ENCODE measurements around the gene PRKN.

Gene PRKN

GRCh38 chr6:161590961-161591627 lies 1136.5 kb downstream of the PRKN start:
- Histone ChIP-seq H3K4me1 (ENCODE audit: control insufficient read depth, insufficient read depth, low read length, poor library complexity, severe bottlenecking) (no peaks in the 10 kb centered on the region), H3K4me3 (ENCODE audit: extremely low read depth, insufficient read depth, low read length, poor library complexity, severe bottlenecking) (no peak overlapping the region), H3K36me3 (ENCODE audit: control insufficient read depth, insufficient read depth, low read length) (no peaks in the 10 kb centered on the region), H3K9me3 (ENCODE audit: control insufficient read depth, low read length) (no peaks in the 10 kb centered on the region), H3K27ac (ENCODE audit: low read depth, low read length, severe bottlenecking) (no peak overlapping the region)
- 100% methylated on average over 1 of the region's 5 CpGs; no CpG with 5 or more reads in 1 of the 2 experiments for WGBS, 2 experiments (ENCODE audit: insufficient coverage in 2 of 2)

- Histone ChIP-seq H3K36me3 (ENCODE audit: control insufficient read depth, insufficient read depth, low read length) (no peaks in the 10 kb centered on the region), H3K4me3 (ENCODE audit: extremely low read depth, insufficient read depth, low read length, poor library complexity, severe bottlenecking) (no peak overlapping the region), H3K27ac (ENCODE audit: low read depth, low read length, severe bottlenecking) (no peak overlapping the region), H3K4me1 (ENCODE audit: control insufficient read depth, insufficient read depth, low read length, poor library complexity, severe bottlenecking) (no peaks in the 10 kb centered on the region), H3K9me3 (ENCODE audit: control insufficient read depth, low read length) (no peaks in the 10 kb centered on the region)
- WGBS, 2 experiments (ENCODE audit: insufficient coverage in 2 of 2) = 100% methylated on average over 1 of the region's 2 CpGs; no CpG with 5 or more reads in 1 of the 2 experiments
Observed at GRCh38 chr6:161586887-161587286, 1140.7 kb downstream of the PRKN start.

DNA sequence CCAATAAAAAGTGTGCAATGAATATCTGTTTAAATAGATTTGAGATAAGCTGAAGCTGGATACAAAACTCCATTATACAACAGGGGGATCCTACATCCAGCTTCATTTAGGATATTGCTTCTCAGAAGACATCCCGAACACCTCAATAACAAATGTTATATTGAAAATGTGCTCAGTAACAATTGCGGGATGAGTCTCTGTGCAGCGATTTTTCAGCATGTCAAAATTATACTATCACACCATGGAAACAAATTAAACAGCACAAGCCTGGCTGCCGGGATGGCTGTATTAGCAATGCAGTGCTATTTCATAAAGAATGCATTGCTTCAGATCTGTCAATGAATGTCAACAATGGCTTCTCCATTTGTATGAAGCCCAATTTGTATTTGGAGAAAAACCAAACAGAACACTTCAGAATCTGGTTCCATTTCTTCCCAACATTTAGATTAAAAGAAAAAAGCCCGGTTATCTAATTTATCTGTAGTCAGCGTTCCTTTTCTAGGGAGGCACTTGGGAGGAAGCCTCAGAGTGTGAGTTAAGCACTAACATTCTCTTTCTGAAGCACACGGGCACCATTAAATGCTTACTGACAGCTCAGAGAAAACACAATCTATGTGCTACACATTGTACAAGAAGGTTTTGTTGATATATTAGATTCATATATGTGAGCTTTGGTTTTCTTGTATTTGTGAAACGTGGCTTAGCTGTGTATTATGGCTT lies 1142.8 kb downstream of the PRKN start:
- WGBS, 2 experiments (ENCODE audit: insufficient coverage in 2 of 2) = 93 to 100% methylated on average over 1 to 3 of the region's 8 CpGs
- no peaks in the 10 kb centered on the region for H3K9me3 ChIP-seq (ENCODE audit: control insufficient read depth, low read length)
- H3K4me3 ChIP-seq (ENCODE audit: extremely low read depth, insufficient read depth, low read length, poor library complexity, severe bottlenecking) = no peak overlapping the region
- H3K27ac ChIP-seq (ENCODE audit: low read depth, low read length, severe bottlenecking) = no peak overlapping the region
- H3K4me1 ChIP-seq (ENCODE audit: control insufficient read depth, insufficient read depth, low read length, poor library complexity, severe bottlenecking) = no peaks in the 10 kb centered on the region
- no peaks in the 10 kb centered on the region for H3K36me3 ChIP-seq (ENCODE audit: control insufficient read depth, insufficient read depth, low read length)

DNA sequence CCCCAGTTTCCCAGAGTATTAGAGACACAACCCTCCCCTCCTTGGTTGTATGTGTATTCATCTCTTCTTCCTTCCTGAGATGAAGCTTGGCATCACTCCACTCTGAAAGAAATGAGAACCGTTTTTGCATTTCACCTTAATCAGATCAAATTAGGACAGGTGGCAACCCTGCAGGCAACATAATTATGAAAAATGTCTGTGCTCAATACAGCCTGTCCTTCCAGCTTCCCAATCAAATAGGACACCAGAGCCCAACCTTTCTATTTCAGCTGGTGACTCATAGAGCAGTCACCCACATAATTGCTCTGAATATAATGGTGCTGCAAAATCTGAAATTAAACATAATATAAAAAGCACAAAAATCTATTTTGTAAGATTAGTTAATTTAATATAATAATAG lies 1143.5 kb downstream of the PRKN start:
- H3K36me3 ChIP-seq (ENCODE audit: control insufficient read depth, insufficient read depth, low read length) = no peaks in the 10 kb centered on the region
- no peak overlapping the region for H3K4me3 ChIP-seq (ENCODE audit: extremely low read depth, insufficient read depth, low read length, poor library complexity, severe bottlenecking)
- H3K9me3 ChIP-seq (ENCODE audit: control insufficient read depth, low read length) = no peaks in the 10 kb centered on the region
- no peaks in the 10 kb centered on the region for H3K4me1 ChIP-seq (ENCODE audit: control insufficient read depth, insufficient read depth, low read length, poor library complexity, severe bottlenecking)
- 40% methylated on average over 1 of the region's 1 CpG; no CpG with 5 or more reads in 1 of the 2 experiments for WGBS, 2 experiments (ENCODE audit: insufficient coverage in 2 of 2)
- no peak overlapping the region for H3K27ac ChIP-seq (ENCODE audit: low read depth, low read length, severe bottlenecking)

DNA sequence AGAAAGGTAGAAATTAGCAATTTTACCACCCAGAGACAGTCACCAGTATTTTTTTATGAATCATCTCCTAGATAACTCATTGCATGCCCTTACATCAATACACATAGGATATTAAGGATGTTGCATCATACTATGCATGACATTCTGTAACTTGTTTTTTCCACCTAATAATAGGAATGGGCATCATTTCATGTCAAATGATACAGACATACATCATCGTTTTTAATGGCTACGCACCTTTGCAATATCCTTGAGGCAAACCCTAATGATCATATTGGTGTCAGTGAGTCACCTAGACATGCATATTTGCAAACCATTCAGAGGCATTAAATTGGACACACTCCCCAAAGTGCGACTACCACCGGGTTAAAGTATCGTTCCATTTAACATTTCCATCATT lies 1144.0 kb downstream of the PRKN start:
- H3K4me1 ChIP-seq (ENCODE audit: control insufficient read depth, insufficient read depth, low read length, poor library complexity, severe bottlenecking) = no peaks in the 10 kb centered on the region
- H3K27ac ChIP-seq (ENCODE audit: low read depth, low read length, severe bottlenecking) = no peak overlapping the region
- no peaks in the 10 kb centered on the region for H3K9me3 ChIP-seq (ENCODE audit: control insufficient read depth, low read length)
- no peak overlapping the region for H3K4me3 ChIP-seq (ENCODE audit: extremely low read depth, insufficient read depth, low read length, poor library complexity, severe bottlenecking)
- 71 to 97% methylated on average over 5 of the region's 5 CpGs for WGBS, 2 experiments (ENCODE audit: insufficient coverage in 2 of 2)
- H3K36me3 ChIP-seq (ENCODE audit: control insufficient read depth, insufficient read depth, low read length) = no peaks in the 10 kb centered on the region

GRCh38 chr6:161578478-161578877 lies 1149.1 kb downstream of the PRKN start:
- no peaks in the 10 kb centered on the region for H3K9me3 ChIP-seq (ENCODE audit: control insufficient read depth, low read length)
- 86 to 100% methylated on average over 1 to 2 of the region's 3 CpGs for WGBS, 2 experiments (ENCODE audit: insufficient coverage in 2 of 2)
- H3K27ac ChIP-seq (ENCODE audit: low read depth, low read length, severe bottlenecking) = no peak overlapping the region
- H3K4me3 ChIP-seq (ENCODE audit: extremely low read depth, insufficient read depth, low read length, poor library complexity, severe bottlenecking) = no peak overlapping the region
- H3K4me1 ChIP-seq (ENCODE audit: control insufficient read depth, insufficient read depth, low read length, poor library complexity, severe bottlenecking) = no peaks in the 10 kb centered on the region
- no peaks in the 10 kb centered on the region for H3K36me3 ChIP-seq (ENCODE audit: control insufficient read depth, insufficient read depth, low read length)

DNA sequence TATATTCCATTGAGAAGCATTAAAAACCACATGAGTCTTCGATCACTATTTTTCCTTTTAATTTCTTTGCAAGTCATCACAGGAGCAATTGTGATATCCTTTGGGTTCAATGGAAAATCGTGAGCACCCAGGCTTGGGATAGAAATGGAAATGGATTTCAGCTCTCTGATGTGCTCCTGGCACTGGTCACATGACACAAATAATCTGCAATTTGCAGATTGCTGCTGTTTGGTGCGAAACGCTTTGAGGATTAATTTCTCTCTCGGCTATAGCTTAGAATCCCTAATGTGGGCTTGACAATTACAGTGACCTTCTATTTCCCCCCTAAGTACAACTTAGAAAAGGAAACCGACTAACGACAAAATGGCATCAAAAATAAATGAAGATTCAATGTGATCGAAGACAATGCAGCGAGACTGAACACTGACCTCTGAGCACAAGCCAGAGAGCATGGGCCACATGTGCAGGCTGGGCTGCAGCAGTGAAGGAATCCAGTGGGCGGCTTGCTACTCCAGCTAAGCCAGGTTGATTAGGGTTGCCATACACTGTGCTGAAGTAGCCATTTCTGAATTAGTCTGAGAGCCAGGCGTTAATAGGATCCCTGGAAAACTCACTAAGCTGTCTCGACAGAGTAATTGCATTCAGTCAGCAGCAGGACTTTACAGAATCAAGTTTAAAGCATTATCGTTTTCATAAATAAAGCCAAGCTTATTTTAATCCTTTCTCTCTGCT lies 1151.9 kb downstream of the PRKN start:
- no peaks in the 10 kb centered on the region for H3K36me3 ChIP-seq (ENCODE audit: control insufficient read depth, insufficient read depth, low read length)
- no peaks in the 10 kb centered on the region for H3K9me3 ChIP-seq (ENCODE audit: control insufficient read depth, low read length)
- WGBS, 2 experiments (ENCODE audit: insufficient coverage in 2 of 2) = 84 to 92% methylated on average over 9 to 10 of the region's 13 CpGs
- H3K4me1 ChIP-seq (ENCODE audit: control insufficient read depth, insufficient read depth, low read length, poor library complexity, severe bottlenecking) = no peaks in the 10 kb centered on the region
- H3K27ac ChIP-seq (ENCODE audit: low read depth, low read length, severe bottlenecking) = no peak overlapping the region
- H3K4me3 ChIP-seq (ENCODE audit: extremely low read depth, insufficient read depth, low read length, poor library complexity, severe bottlenecking) = no peak overlapping the region

- Histone ChIP-seq H3K36me3 (ENCODE audit: control insufficient read depth, insufficient read depth, low read length) (no peaks in the 10 kb centered on the region), H3K27ac (ENCODE audit: low read depth, low read length, severe bottlenecking) (no peak overlapping the region), H3K4me3 (ENCODE audit: extremely low read depth, insufficient read depth, low read length, poor library complexity, severe bottlenecking) (no peak overlapping the region), H3K4me1 (ENCODE audit: control insufficient read depth, insufficient read depth, low read length, poor library complexity, severe bottlenecking) (no peaks in the 10 kb centered on the region), H3K9me3 (ENCODE audit: control insufficient read depth, low read length) (no peaks in the 10 kb centered on the region)
- 80 to 83% methylated on average over 5 of the region's 6 CpGs for WGBS, 2 experiments (ENCODE audit: insufficient coverage in 2 of 2)
Observed at GRCh38 chr6:161568885-161569456, 1158.6 kb downstream of the PRKN start.

GRCh38 chr6:161564952-161565351 lies 1162.6 kb downstream of the PRKN start:
- Histone ChIP-seq H3K36me3 (ENCODE audit: control insufficient read depth, insufficient read depth, low read length) (no peaks in the 10 kb centered on the region), H3K4me3 (ENCODE audit: extremely low read depth, insufficient read depth, low read length, poor library complexity, severe bottlenecking) (no peak overlapping the region), H3K27ac (ENCODE audit: low read depth, low read length, severe bottlenecking) (no peak overlapping the region), H3K4me1 (ENCODE audit: control insufficient read depth, insufficient read depth, low read length, poor library complexity, severe bottlenecking) (no peaks in the 10 kb centered on the region), H3K9me3 (ENCODE audit: control insufficient read depth, low read length) (no peaks in the 10 kb centered on the region)
- 83 to 93% methylated on average over 2 to 3 of the region's 3 CpGs for WGBS, 2 experiments (ENCODE audit: insufficient coverage in 2 of 2)

DNA sequence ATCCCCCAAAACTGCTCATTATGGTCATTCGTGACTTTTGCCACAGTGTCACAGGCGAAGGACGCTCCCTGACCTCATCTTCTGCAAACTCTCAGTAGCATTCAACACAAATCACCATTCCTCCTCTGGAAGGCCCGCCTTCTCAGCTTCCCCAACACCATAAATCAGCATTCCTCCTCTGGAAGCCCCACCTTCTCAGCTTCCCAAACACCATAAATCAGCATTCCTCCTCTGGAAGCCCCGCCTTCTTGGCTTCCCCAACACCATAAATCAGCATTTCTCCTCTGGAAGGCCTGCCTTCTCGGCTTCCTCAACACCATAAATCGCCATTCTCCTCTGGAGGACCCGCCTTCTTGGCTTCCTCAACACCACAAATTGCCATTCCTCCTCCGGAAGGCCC lies 1165.7 kb downstream of the PRKN start:
- Histone ChIP-seq H3K36me3 (ENCODE audit: control insufficient read depth, insufficient read depth, low read length) (no peaks in the 10 kb centered on the region), H3K4me1 (ENCODE audit: control insufficient read depth, insufficient read depth, low read length, poor library complexity, severe bottlenecking) (no peaks in the 10 kb centered on the region), H3K4me3 (ENCODE audit: extremely low read depth, insufficient read depth, low read length, poor library complexity, severe bottlenecking) (no peak overlapping the region), H3K9me3 (ENCODE audit: control insufficient read depth, low read length) (no peaks in the 10 kb centered on the region), H3K27ac (ENCODE audit: low read depth, low read length, severe bottlenecking) (no peak overlapping the region)
- 89 to 90% methylated on average over 6 to 9 of the region's 9 CpGs for WGBS, 2 experiments (ENCODE audit: insufficient coverage in 2 of 2)
